Astrocyte of the cerebellum (primary cell): Measurements from ENCODE around the gene SIPA1L3.

Source experiments
- DNase-seq: peaks from one replicate; pipeline ENCODE4 v3.0.0-alpha.2; 2011; ENCODE audit warnings: low read depth
- H3K4me3 ChIP-seq: 2 replicates; pipeline ENCODE4 v1.5.1; 2011; ENCODE audit warnings: mild to moderate bottlenecking, low read depth, low read length, moderate library complexity
- CTCF ChIP-seq: IDR thresholded peaks from 2 replicates; pipeline ENCODE4 v1.5.1; 2012; ENCODE audit warnings: low read length, low read depth, moderate library complexity, mild to moderate bottlenecking; ENCODE audit errors: missing control alignments
- in situ Hi-C: cut with HindIII; loops from 2 replicates; pipeline ENCODE4 v1.10.0; 2017; ENCODE audit warnings: low sequenced_read_pairs

SIPA1L3 gene

GRCh38 chr19:38078302-38078930 is 171.4 kb downstream of the SIPA1L3 start:
- in situ Hi-C loops = no loop called here
- no peak overlapping the region for H3K4me3 ChIP-seq
- TF ChIP-seq CTCF = no peak
- DNase-seq = no peak

- in situ Hi-C loops = no loop called here
- no peak for TF ChIP-seq CTCF
- no peak overlapping the region for H3K4me3 ChIP-seq
- peak; percentile 80 for DNase-seq
These were observed 172.9 kb downstream of the SIPA1L3 start for GRCh38 chr19:38079926-38080380.

GRCh38 chr19:38081547-38082255 is 174.7 kb downstream of the SIPA1L3 start:
- in situ Hi-C loops = no loop called here
- DNase-seq = no peak

GRCh38 chr19:38082256-38083118 is 175.5 kb downstream of the SIPA1L3 start:
- no peak overlapping the region for H3K4me3 ChIP-seq
- no peak for TF ChIP-seq CTCF
- in situ Hi-C loops = no loop called here
- DNase-seq = no peak

More at GRCh38 chr19:38081547-38082255, 174.7 kb downstream of the SIPA1L3 start:
- H3K4me3 ChIP-seq = no peak overlapping the region
- TF ChIP-seq CTCF = no peak

- no peak overlapping the region for H3K4me3 ChIP-seq
- no peak for TF ChIP-seq CTCF
- in situ Hi-C loops = no loop called here
- no peak for DNase-seq
These were observed 177.2 kb downstream of the SIPA1L3 start for GRCh38 chr19:38084196-38084595.

- in situ Hi-C loops = no loop called here
- TF ChIP-seq CTCF = no peak
- no peak overlapping the region for H3K4me3 ChIP-seq
- DNase-seq = no peak
These were observed 182.4 kb downstream of the SIPA1L3 start for GRCh38 chr19:38089440-38089839.
